H4 (cell line): Measurements from ENCODE around the gene LSM2. TPM values are rescaled to one million over a fixed set of nuclear protein-coding genes. Genes with fewer than 3 reads are reported as not detected.
"Not testable (repeated sequence)": the region's sequence is repeated elsewhere in the genome, so short reads cannot be mapped to it uniquely, and the experiment has no call there.

Source experiments
- DNase-seq: peaks from one replicate; pipeline ENCODE4 v3.0.0-alpha.2; 2015; ENCODE audit warnings: low spot score
- total RNA-seq: library from RNA; depleted of rRNA; stranded (reverse); fragments of >200 nt; shearing (Covaris generic); gene quantifications from 2 replicates; pipeline ENCODE4 v1.2.3, GENCODE V29; 2014; rRNA removed

LSM2 gene
- 108 and 123 TPM in 2 replicates for total RNA-seq

DNA sequence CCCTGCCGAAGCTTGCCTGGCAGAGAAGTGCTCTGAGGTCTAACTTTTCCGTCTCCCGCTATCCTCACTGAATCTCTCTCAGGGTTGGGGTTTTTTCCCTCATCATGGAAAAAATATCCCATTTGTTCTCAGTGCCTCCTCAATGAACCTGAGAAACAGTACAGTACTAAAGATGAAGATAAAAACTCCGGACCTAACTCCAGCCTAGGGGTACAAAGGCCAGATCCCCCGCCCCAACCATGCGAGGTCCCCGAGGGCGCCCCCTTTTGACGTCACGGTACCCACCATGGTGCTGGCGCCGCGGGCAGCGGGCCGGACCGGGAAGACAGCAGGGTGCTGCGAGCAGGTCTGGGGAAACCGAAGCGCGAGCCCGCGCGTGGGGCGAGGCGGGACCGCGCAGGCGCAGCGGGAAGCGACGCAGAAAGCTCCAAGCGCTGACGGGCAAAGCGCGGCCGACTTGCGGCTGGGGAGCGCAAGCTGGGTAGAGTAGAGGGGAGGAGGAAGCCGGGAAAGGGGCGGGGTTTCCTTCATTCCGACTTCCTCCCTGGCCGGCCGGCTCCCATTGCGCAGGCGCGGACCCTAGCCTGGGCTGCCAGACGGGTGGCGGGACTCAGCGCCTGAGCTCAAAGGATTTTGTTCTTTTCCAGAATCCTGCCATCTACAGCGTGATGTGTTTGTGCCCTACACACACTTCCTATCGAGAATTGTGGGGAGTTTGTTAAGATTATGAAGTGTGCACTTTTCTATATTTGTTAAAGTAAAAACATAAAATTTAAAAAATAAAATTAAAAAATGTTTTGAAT is at the start of gene LSM2:
Gene LSM2, minus strand, starts transcription at position 497 of the 803 bp plus-strand sequence. Its CDS starts 209 bp downstream, at position 288.
- peak; percentile 92 for DNase-seq

DNA sequence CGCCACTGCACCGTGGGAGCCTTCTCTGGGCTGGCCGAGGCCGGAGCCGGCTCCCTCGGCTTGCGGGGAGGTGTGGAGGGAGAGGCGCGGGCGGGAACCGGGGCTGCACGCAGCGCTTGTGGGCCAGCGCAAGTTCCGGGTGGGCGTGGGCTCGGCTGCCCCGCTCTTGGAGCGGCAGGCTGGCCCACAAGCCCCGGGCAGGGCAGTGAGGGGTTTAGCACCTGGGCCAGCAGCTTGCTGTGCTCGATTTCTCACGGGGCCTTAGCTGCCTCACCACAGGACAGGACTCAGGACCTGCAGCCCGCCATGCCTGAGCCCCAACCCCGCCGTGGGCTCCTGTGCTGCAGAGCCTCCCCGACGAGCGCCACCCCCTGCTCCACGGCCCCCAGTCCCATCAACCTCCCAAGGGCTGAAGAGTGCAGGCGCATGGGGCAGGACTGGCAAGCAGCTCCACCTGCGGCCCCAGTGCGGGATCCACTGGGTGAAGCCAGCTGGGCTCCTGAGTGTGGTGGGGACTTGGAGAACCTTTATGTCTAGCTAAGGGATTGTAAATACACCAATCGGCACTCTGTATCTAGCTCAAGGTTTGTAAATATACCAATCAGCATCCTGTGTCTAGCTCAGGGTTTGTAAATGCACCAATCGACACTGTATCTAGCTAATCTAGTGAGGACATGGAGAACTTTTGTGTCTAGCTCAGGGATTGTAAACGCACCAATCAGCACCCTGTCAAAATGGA is 45.4 kb upstream of the LSM2 start:
- not testable (repeated sequence) for DNase-seq

DNA sequence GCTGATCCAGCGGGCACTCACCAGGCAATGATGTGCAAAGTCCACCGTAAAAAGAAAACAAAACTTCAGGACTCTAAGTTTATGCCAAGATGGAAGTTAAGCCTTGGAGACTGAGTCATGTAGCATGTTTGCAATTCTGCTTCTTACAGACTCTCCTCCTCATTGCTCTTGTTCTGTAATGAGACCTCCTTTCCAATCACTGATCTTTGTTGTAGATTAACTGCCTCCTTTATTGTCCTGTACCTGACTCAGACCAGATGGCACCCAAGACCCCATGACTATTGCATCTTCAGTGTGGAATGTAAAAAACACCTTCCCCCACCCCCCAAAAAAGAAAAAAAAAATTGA is 44.7 kb upstream of the LSM2 start:
- DNase-seq: no peak

DNA sequence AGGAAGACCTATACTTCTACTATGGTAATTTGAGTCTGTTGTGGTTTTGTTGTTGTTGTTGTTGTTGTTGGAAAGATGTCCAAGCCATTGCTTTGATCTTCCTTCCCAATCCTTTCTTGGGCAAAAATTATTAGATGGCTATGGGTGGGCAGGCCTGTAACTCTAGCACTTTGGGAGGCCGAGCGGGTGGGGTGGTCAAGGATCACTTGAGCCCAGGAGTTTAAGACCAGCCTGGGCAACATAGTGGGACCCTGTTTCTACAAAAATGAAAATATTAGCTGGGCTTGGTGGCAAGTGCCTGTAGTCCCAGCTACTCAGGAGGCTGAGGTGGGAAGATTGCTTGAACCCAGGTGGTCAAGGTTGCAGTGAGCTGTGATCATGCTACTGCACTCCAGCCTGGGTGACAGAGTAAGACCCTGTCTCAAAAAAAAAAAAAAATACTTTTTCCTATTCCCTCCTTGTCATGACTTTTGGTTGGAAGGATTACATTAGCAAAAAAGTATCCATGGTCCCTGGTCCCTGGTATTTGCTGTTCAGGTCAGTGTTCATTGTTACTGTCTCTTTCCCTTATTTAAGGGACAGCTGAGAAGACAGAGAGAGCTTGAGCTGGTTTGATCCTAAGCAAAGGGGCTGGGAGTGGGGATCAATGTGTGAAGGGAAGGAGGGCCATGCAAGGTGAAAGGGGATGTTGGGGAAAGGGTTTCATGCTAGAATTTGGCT is 44.2 kb upstream of the LSM2 start:
- no peak for DNase-seq

DNA sequence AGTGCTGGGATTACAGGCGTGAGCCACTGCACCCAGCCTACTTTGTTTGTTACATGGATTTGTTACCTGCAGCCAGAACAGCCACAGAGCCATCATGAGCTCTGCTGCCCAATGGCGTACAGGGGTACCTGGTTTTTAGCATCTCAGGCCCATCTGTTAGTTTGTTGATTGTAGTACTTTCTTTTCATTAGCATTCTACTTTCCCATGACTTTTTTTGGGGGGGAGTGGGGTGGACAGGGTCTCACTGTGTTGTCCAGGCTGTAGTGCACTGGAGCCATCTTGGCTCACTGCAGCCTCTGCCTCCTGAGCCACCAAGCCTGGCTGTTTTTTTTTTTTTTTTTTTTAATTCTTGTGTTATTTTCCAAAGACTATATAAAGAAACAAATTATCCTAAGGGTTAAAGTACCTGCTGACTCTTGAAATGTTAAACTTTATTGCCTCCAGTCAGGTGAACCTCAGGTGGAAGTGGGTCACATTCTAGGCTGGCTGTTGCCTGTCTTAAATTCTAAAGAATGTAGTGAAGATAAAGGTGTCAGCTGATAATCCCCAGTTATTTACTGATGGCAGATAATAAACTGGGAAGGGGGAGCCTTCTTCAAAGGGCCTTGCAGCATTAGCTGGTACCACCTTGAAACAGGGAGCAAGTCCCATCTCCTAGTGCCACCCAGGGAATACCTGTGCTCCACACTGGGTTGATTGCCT is 40.7 kb upstream of the LSM2 start:
- no peak for DNase-seq

DNA sequence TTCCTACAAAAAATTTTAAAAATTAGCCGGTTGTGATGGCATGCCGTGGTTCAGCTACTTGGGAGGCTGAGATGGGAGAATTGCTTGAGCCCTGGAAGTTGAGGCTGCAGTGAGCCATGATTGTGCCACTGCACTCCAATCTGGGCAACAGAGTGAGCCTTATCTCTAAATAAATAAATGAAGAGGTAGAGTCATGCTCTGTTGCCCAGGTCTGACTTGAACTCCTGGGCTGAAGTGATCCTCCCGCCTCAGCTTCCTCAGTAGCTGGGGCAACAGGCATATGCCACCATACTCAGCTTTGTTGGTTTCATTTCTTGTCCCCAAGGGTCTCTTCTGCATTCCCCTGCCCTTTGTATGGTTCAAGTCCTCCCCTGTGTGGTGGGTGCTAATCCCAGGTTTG is 37.7 kb upstream of the LSM2 start:
- no peak for DNase-seq

DNA sequence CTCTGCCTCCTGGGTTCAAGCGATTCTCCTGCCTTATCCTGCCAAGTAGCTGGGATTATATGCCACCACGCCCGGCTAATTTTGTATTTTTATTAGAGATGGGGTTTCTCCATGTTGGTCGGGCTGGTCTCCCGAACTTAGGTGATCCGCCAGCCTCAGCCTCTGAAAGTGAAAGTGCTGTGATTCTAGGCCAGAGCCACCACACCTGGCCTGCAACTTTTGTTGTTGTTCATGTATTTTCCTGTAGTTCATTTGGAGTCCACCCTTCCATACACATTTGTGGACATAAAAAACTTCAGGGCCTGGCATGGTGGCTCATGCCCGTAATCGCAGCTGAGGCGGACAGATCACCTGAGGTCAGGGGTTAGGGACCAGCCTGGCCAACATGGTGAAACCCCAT is 35.3 kb upstream of the LSM2 start:
- DNase-seq: no peak

DNA sequence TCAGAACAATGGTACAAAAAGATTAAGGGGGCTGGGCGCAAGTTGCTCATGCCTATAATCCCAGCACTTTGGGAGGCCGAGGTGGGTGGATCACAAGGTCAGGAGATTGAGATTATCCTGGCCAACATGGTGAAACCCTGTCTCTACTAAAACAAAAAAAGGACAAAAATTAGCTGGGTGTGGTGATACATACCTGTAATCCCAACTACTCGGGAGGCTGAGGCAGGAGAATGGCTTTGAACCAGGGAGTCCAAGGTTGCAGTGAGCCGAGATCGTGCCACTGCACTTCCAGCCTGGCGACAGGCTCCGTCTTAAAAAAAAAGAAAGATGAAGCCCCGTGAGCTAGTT is 33.0 kb upstream of the LSM2 start:
- not testable (repeated sequence) for DNase-seq

DNA sequence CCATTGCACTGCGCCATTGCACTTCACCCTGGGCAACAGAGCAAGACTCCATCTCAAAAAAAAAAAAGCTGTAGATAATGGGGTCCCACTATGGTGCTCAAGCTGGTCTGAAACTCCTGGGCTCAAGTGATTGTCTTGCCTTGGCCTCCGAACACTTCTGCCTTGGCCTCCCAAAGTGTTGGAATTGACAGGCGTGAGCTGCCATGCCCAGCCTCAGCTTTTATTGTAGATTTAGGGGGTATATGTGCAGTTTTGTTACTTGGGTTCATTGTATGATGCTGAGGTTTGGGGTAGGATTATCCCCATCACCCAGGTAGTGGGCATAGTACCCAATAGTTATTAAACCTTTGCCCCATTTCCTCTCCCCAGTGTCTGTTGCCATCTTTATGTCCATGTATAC is 32.2 kb upstream of the LSM2 start:
- DNase-seq: no peak

DNA sequence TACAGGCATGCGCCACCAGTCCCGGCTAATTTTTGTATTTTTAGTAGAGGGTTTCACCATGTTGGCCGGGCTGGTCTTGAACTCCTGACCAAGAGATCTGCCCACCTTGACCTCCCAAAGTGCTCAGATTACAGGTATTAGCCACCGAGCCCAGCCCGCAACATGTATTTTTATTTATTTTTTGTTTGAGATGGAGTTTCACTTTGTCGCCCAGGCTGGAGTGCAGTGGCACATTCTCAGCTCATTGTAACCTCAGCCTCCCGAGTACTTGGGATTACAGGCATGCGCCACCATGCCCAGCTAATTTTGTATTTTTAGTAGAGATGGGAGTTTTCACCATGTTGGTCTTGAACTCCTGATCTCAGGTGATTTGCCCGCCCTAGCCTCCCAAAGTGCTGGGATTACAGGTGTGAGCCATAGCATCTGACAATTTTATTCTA is 31.4 kb upstream of the LSM2 start:
- not testable (repeated sequence) for DNase-seq

DNA sequence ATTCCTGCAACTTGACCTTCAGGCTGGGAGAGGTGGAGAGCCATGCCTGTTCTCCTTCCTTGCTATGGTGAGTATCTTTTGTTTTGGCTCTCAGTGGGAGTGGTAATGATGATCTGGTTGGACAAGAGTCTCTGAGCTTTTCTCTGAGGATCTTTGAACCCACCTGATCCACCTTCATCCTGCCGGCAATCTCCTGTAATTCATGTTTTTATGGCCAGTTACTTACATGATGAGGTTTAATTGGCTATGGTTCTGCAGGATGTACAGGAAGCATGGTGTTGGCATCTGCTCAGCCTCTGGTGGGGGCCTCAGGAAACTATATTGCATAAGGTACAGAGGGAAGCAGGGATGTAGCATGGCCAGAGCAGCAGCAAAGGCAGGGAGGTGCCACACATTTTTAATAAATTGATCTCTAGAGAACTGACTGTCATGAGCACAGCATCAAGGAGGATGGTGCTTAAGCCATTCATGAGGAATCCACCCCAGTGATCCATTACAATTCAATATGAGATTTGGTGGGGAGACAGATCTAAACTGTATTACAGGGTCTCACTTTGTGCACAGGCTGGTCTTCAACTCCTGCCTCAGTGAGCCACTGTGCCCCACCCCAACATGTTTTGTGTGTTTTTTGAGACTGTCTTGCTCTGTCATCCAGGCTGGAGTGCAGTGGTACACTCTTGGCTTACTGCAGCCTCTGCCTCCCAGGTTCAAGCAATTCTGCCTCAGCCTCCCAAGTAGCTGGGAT is 30.8 kb upstream of the LSM2 start:
- DNase-seq: no peak

DNA sequence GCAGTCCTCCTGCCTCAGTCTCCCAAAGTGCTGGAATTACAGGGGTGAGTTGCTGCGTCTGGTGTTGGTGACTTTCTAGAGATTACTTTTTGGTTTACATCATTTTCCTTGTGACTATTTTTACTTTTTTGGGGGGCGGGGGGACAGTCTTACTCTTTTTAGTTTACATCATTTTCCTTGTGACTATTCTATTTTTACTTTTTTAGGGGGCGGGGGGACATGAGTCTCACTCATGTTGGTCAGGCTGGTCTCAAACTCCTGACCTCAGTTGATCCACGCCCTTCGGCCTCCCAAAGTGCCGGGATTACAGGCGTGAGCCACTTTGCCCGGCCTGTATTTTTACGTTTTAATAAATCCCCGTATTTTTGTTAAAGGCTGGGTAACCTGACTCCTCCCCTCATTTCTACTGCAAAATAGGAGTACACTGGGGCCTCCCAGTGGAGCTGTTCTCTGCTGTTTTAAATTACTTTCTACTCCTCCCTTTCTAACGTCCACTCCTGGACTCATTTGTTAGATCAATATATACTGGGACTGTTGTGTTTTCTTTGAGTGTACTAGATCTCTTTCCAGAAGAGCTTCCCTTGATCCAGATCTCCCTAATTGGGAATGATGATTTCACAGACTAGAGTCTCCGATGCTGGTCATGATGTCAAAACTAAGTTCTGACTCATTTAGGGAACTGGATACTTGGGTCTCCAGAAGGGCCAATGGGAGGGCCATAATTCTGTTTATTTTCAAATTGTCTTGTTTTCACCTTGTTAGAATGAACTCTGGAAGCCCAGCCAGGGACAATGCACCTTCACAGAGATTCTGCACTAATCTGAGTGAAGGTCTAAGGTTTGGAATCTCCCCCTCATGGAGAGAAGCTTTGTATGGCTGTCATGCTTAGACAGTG is 30.0 kb upstream of the LSM2 start:
- DNase-seq: no peak

DNA sequence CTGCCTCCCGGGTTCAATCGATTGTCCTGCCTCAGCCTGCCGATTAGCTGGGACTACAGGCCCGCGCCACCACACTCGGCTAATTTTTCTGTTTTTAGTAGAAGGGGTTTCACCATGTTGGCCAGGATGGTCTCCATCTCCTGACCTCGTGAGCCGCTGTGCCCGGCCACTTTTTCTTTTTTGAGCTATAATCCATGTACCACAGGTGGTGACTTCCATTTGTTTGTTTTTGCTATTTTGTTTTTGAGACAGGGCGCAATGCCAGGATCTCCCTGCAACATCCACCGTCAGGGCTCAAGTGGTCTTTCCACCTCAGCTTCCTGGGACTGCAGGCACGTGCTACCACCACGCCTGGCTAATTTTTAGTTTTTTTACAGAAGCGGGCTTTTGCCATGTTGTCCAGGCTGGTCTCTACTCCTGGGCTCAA is 29.3 kb upstream of the LSM2 start:
- DNase-seq: no peak

DNA sequence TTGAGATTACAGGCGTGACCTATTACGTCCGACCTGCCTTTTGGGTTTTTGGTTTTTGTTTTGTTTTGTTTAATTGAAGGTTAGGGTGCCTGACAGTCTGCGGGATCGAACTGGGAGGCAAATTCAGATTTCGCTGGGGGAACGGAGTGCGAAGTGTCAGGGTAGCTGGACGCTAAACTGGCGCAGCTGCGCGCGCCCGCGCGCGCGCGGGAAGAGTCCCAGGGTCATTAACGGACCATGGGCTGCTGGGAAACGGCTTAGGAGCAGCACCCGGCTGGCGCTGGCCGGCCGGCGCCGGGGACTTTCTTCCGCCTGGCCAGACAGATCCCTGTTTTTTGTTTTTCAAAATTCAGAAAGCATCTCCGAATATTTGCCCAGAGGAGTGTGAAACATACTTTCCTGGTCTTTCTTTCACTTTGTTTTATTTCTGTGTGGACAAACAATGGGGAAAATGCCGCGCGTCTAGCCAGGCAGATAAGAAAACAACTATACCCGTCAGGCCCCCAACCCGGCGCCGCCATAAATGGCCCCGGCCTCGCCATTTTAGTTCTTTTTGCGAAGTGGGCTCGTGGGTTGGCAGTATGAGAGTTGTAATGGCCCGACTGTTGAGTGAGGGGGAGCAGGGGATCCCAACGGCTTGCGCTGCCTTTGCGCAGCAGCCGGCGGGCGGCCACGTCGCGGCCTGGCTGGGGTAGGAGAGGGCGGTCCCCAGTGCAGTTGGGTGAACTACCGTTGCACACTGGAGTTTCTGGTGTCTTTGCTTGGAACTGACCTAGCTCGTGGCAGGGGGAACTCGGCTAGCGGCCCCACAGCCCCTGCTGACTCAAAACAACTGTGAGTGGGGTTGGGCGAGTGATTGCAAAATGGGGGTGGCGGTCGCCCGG is 27.8 kb upstream of the LSM2 start:
- peak; percentile 72 for DNase-seq

DNA sequence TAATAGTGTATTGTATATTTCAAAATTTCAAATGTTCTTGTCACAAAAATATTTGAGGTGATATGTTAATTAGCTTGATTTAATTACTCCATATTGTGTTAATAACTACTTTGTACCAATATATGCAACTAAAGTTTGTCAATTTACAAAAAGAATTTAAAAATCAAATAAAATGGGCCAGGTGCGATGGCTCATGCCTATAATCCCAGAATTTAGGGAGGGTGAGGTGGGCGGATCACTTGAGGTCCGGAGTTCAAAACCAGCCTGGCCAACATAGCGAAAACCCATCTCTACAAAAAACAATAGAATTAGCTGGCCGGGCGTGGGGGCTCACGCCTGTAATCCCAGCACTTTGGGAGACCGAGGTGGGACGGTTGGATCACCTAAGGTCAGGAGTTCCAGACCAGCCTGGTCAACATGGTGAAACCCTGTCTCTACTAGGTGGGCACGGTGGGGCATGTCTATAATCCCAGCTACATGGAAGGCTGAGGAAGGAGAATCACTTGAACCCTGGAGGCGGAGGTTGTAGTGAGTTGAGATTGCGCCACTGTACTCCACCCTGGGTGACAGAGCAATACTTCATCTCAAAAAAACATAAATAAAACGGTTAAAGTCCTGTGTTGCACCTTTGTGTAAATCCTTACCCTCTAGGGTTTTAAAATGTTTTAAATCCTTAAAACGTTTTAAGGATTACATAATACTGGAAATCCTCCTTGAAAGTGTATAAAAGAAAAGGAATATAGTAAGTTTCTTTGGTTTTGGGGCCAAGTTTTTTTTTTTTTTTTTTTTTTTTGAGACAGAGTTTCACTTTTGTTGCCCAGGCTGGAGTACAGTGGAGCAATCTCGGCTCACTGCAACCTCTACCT is 24.8 kb upstream of the LSM2 start:
- DNase-seq: no peak

DNA sequence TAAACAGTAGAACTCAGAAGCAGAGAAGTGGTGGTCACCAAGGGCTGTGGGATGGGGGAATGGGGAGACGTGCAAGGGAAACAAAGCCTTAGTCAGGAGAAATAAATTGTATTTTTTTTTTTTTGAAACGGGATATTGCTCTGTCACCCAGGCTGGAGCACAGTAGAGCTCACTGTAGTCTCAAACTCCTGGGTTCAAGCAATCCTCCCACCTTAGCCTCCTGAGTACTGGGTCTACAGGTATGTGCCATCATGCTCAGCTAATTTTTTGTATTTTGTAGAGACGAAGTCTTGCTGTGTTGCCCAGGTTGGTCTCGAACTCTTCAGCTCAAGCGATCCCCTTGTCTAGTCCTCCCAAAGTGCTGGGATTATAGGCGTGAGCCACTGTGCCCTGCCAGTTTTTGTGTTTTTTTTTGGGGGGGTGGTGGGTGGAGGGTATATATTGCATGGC is 24.1 kb upstream of the LSM2 start:
- no peak for DNase-seq

DNA sequence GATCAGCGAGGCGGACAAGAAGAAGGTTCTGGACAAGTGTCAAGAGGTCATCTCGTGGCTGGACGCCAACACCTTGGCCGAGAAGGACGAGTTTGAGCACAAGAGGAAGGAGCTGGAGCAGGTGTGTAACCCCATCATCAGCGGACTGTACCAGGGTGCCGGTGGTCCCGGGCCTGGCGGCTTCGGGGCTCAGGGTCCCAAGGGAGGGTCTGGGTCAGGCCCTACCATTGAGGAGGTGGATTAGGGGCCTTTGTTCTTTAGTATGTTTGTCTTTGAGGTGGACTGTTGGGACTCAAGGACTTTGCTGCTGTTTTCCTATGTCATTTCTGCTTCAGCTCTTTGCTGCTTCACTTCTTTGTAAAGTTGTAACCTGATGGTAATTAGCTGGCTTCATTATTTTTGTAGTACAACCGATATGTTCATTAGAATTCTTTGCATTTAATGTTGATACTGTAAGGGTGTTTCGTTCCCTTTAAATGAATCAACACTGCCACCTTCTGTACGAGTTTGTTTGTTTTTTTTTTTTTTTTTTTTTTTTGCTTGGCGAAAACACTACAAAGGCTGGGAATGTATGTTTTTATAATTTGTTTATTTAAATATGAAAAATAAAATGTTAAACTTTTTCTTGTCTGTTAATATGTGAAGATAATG is 23.0 kb upstream of the LSM2 start:
- DNase-seq: no peak
